ENCODE measurements around the gene LTV1. TPM values are rescaled to one million over a fixed set of nuclear protein-coding genes. Genes with fewer than 3 reads are reported as not detected.

The LTV1 gene
- total and polyA plus RNA-seq, 2 donors (not counting 3 experiments of a cell fraction or from before 2014, with no cell fraction given), result 5.2 to 26.9 TPM

GRCh38 chr6:143878272-143878760 is 35.2 kb downstream of the LTV1 start:
- Histone ChIP-seq H3K9me1 (replicated peaks; ENCODE audit: control insufficient read depth, extremely low read depth, insufficient read depth, low read length) (no peaks in the 10 kb centered on the region), H3K9me3 (replicated peaks; ENCODE audit: control insufficient read depth, insufficient read depth, low read length) (no peaks in the 10 kb centered on the region), H3K4me1 (ENCODE audit: control insufficient read depth, extremely low read depth, insufficient read depth, low read length) (no peaks in the 10 kb centered on the region), H3K27ac (ENCODE audit: insufficient read depth, low read depth, low read length) (no peak overlapping the region), H3K4me2 (ENCODE audit: insufficient read depth, low read length) (no peak overlapping the region), H3K4me3 (replicated peaks in 1 of 3; ENCODE audit: insufficient read depth in 1 of 3, low read depth in 1 of 3, low read length in 3 of 3) (no peak overlapping the region), H4K20me1 (replicated peaks; ENCODE audit: control insufficient read depth, extremely low read depth, insufficient read depth, low read length) (no peaks in the 10 kb centered on the region), H3K9ac (replicated peaks; ENCODE audit: extremely low read depth, insufficient read depth, low read length) (no peak overlapping the region), H3K27me3 (ENCODE audit: control insufficient read depth in 2 of 2, insufficient read depth in 2 of 2, low read length in 2 of 2) (no peaks in the 10 kb centered on the region), H3K36me3 (ENCODE audit: control insufficient read depth in 2 of 2, extremely low read depth in 1 of 2, insufficient read depth in 2 of 2, low read length in 2 of 2) (no peaks in the 10 kb centered on the region), H3K79me2 (ENCODE audit: control insufficient read depth, insufficient read depth, low read length) (no peaks in the 10 kb centered on the region), H2AFZ (ENCODE audit: low read depth, low read length) (no peak overlapping the region)
- no TSS peak for BruUV-seq (replicated peaks)
- dilution Hi-C loops (cut with MboI; ENCODE audit: extremely low pct_ligation_motif_present, low sequenced_read_pairs), result no loop called here
- POLR2A ChIA-PET, result no interaction called here
- FAIRE-seq (no peak), DNase-seq (ENCODE audit: low read depth, low spot score) (no peak)
- TF ChIP-seq EZH2 (IDR thresholded peaks at IDR 0.05; ENCODE audit: borderline replicate concordance, low read depth, low read length, severe bottlenecking) (no peak), FOS (IDR thresholded peaks at IDR 0.05; ENCODE audit: borderline replicate concordance, insufficient read depth, low read length) (no peak), MYC (IDR thresholded peaks at IDR 0.05; ENCODE audit: low read depth, low read length) (no peak), POLR2A (IDR thresholded peaks at IDR 0.05; ENCODE audit: low read depth, low read length) (no peak), MAX (IDR thresholded peaks at IDR 0.05; ENCODE audit: insufficient read depth, insufficient read length) (no peak), JUN (IDR thresholded peaks at IDR 0.05; ENCODE audit: borderline replicate concordance, insufficient read depth, insufficient read length, low read depth) (no peak), POLR2AphosphoS5 (IDR thresholded peaks at IDR 0.05; ENCODE audit: insufficient read depth, low read depth, low read length) (no peak), GATA2 (IDR thresholded peaks at IDR 0.05; ENCODE audit: insufficient read depth, insufficient read length, low read depth, low read length) (no peak), CTCF (IDR thresholded peaks at IDR 0.05; ENCODE audit: extremely low read depth in 1 of 2, insufficient read depth in 1 of 2, low read depth in 1 of 2, low read length in 2 of 2) (no peak)
- intact Hi-C loops (cut with micrococcal nuclease), result no loop called here
- CTCF ChIA-PET, result no interaction called here

Data from endothelial cell of umbilical vein (primary cell).